Heart left ventricle (tissue), 13 donors: ENCODE measurements around the gene NSDHL.

ENCODE experiments used
- POLR2A ChIP-seq, 2 donors: fragments of 450-650 bp; IDR thresholded peaks; one replicate each; pipeline ENCODE4 v1.6.1; 2017; ENCODE audit warnings: antibody characterized with exemption in 2 of 2, mild to moderate bottlenecking in 2 of 2, moderate library complexity in 2 of 2
- TF ChIP-seq, protein P1 (sequence below), 12 donors: fragments of 200-600 bp; sonication (generic) in 4 of 12; IDR thresholded peaks; one replicate each; pipeline versions ENCODE4 v1.5.0 to v1.8.0; 2018 to 2022; ENCODE audit warnings: antibody characterized with exemption in 12 of 12, mild to moderate bottlenecking in 5 of 12
- donor health status: ischemic (EF 13 %, LVEDD 7.1; RV severe dilation, severe dysfunction).
- donor health status: DM: no; HTN: yes; CAD: no.
- donor health status: DM: no; HTN: no; CAD: no.
- donor health status: ischemic (EF 25% LVEDD 6.9; RV normal size, moderate dysfunction).
- donor health status: ischemic (EF 25% LVEDD 5.7; RV mildly dilated, moderate dysfunction).
- donor health status: ischemic (EF 35%, LVEDD 5.7; RV mildly dilated, moderate dysfunction).
- donor health status: nonischemic (EF 11% LVEDD 7.7; RV severe dilation, severe dysfunction).
- donor health status: DM: yes; HTN: yes; CAD: no.
- donor health status: PGD.
- donor health status: ischemic (EF 29% LVEDD 5.4; RV normal size, mild dysfunction).
- donor health status: nonischemic (EF 23%, LVEDD 6.1; RV moderate dilation, normal function).

DNA sequence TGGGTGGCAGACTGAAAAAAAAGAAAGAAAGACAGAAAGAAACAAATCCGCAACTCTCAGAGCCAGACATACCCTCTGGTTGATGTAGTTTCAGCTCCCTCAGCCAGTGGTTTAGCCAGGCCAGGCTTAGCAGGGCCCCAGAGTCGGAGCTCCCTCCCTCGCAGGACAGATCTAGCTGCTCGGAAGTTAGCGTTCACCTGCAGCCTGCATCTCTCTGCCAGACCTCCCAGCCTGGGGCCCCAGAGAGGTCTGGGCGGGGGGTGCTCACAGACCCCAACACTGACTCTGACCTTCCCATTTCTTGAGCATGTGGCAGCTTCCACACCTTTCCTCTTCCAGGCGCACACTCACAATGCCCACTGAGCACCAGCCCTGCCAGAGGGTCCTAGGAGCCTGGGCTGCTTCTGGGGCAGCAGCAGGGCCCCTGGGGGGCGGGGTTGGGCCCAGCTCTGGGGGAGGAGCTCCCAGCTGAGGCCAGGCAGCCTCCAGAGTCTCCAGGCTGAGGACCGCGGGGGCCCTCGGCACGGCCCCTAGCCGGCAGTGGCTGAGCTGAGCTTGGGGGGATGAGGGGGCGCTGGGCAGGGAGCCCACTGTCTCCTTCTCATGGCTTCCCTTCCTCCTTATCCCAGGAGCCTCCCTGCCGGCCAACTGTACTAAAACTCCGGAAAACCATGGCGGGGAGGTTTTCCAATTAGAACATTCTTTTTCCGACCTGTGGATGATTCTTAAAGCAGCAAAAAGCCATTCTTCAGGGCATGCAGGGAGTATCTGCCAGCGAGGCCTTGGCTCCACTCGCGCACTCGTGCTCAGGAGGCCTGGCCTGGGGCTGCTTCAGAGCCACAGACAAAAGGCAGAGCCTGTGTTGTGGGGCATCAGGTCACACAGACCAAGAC lies 62.4 kb downstream of the NSDHL start:
- TF ChIP-seq, protein P1, sequence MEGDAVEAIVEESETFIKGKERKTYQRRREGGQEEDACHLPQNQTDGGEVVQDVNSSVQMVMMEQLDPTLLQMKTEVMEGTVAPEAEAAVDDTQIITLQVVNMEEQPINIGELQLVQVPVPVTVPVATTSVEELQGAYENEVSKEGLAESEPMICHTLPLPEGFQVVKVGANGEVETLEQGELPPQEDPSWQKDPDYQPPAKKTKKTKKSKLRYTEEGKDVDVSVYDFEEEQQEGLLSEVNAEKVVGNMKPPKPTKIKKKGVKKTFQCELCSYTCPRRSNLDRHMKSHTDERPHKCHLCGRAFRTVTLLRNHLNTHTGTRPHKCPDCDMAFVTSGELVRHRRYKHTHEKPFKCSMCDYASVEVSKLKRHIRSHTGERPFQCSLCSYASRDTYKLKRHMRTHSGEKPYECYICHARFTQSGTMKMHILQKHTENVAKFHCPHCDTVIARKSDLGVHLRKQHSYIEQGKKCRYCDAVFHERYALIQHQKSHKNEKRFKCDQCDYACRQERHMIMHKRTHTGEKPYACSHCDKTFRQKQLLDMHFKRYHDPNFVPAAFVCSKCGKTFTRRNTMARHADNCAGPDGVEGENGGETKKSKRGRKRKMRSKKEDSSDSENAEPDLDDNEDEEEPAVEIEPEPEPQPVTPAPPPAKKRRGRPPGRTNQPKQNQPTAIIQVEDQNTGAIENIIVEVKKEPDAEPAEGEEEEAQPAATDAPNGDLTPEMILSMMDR (IDR thresholded peaks at IDR 0.05) = no peak
- no peak for TF ChIP-seq POLR2A (IDR thresholded peaks at IDR 0.05)
